Endothelial cell of umbilical vein (primary cell): ENCODE measurements around the gene UBASH3A. TPM values are rescaled to one million over a fixed set of nuclear protein-coding genes. Genes with fewer than 3 reads are reported as not detected.

Experiments used
- BruUV-seq: library from RNA; stranded (reverse); fragments of 400-500 nt; replicated peaks from 2 replicates; lab custom pipeline; 2021; lab: Mats Ljungman, UMichigan
- CTCF ChIA-PET: fragments of 300-600, 350-600 bp; sonication (Branson Sonifier 250); formaldehyde crosslinking; loops from one replicate; lab custom pipeline; 2021; ENCODE audit warnings: antibody characterized with exemption, inconsistent platforms; lab: Charles Lee
- POLR2A ChIA-PET: fragments of 300-600, 350-600 bp; sonication (Branson Sonifier 250); formaldehyde crosslinking; loops from one replicate; lab custom pipeline; 2021; ENCODE audit warnings: antibody characterized with exemption, inconsistent platforms; lab: Charles Lee
- DNase-seq: peaks from one replicate; pipeline ENCODE4 v3.0.0-alpha.2; 2011; ENCODE audit warnings: low read depth, low spot score
- FAIRE-seq: peaks from 2 replicates; lab custom pipeline; 2011; peaks lifted over from hg19 to GRCh38; lab: Jason Lieb, UNC
- H2AFZ ChIP-seq: 2 replicates; pipeline ENCODE4 v1.6.0; 2012; ENCODE audit warnings: low read depth, low read length, control low read depth, inconsistent platforms
- H3K27ac ChIP-seq: 2 replicates; pipeline ENCODE4 v1.5.1; 2011; ENCODE audit warnings: low read depth, mild to moderate bottlenecking, control low read depth, low read length, moderate library complexity; ENCODE audit not compliant: insufficient read depth
- H3K27me3 ChIP-seq, 2 experiments: 2 replicates each; pipeline versions ENCODE4 v1.6.0 to v1.6.1; 2011; ENCODE audit warnings: low read length in 2 of 2, mixed read lengths in 1 of 2; ENCODE audit not compliant: control insufficient read depth in 2 of 2, insufficient read depth in 2 of 2
- H3K36me3 ChIP-seq, 2 experiments: 2 replicates in 1 of 2; 3 replicates in 1 of 2; pipeline ENCODE4 v1.5.1; 2011; ENCODE audit warnings: low read length in 2 of 2, mild to moderate bottlenecking in 1 of 2, moderate library complexity in 1 of 2; ENCODE audit not compliant: control insufficient read depth in 2 of 2, insufficient read depth in 2 of 2; ENCODE audit errors: extremely low read depth in 1 of 2
- H3K4me1 ChIP-seq: 3 replicates; pipeline ENCODE4 v1.5.1; 2011; ENCODE audit warnings: mild to moderate bottlenecking, low read length; ENCODE audit not compliant: control insufficient read depth, insufficient read depth; ENCODE audit errors: extremely low read depth
- H3K4me2 ChIP-seq: 2 replicates; pipeline ENCODE4 v1.6.1; 2011; ENCODE audit warnings: low read length, control low read depth, mixed read lengths; ENCODE audit not compliant: insufficient read depth
- H3K4me3 ChIP-seq, 3 experiments: fragments of 200-600 bp in 1 of 3; sonication (generic), shearing (Covaris generic) in 1 of 3; replicated peaks in 1 of 3; 2 replicates each; pipeline ENCODE4 v1.5.1; 2011 to 2016; ENCODE audit warnings: control low read depth in 3 of 3, low read length in 3 of 3, mild to moderate bottlenecking in 2 of 3, inconsistent platforms in 1 of 3, low read depth in 1 of 3, moderate library complexity in 1 of 3; ENCODE audit not compliant: insufficient read depth in 1 of 3
- H3K79me2 ChIP-seq: 2 replicates; pipeline ENCODE4 v1.6.0; 2012; ENCODE audit warnings: low read length, inconsistent platforms; ENCODE audit not compliant: control insufficient read depth, insufficient read depth
- H3K9ac ChIP-seq: replicated peaks from 2 replicates; pipeline ENCODE3; 2011; ENCODE audit warnings: low read length, control low read depth; ENCODE audit not compliant: insufficient read depth; ENCODE audit errors: extremely low read depth
- H3K9me1 ChIP-seq: replicated peaks from 3 replicates; pipeline ENCODE4 v1.6.0; 2011; ENCODE audit warnings: mild to moderate bottlenecking, low read length; ENCODE audit not compliant: control insufficient read depth, insufficient read depth; ENCODE audit errors: extremely low read depth
- H3K9me3 ChIP-seq: replicated peaks from 2 replicates; pipeline ENCODE4 v1.5.1; 2012; ENCODE audit warnings: low read length, inconsistent platforms; ENCODE audit not compliant: control insufficient read depth, insufficient read depth
- H4K20me1 ChIP-seq: replicated peaks from 2 replicates; pipeline ENCODE3; 2011; ENCODE audit warnings: mild to moderate bottlenecking, low read length; ENCODE audit not compliant: control insufficient read depth, insufficient read depth; ENCODE audit errors: extremely low read depth
- EZH2 ChIP-seq: IDR thresholded peaks from 2 replicates; pipeline ENCODE4 v1.6.1; 2012; ENCODE audit warnings: borderline replicate concordance, low read depth, mild to moderate bottlenecking, moderate library complexity, low read length, inconsistent platforms; ENCODE audit not compliant: severe bottlenecking
- FOS ChIP-seq: IDR thresholded peaks from 2 replicates; pipeline ENCODE4 v1.6.1; 2011; ENCODE audit warnings: mild to moderate bottlenecking, low read length, moderate library complexity, borderline replicate concordance; ENCODE audit not compliant: insufficient read depth
- GATA2 ChIP-seq: IDR thresholded peaks from 2 replicates; pipeline ENCODE4 v1.7.0; 2011; ENCODE audit warnings: low read depth, mild to moderate bottlenecking, moderate library complexity, mixed read lengths, low read length; ENCODE audit not compliant: insufficient read length, insufficient read depth
- JUN ChIP-seq: IDR thresholded peaks from 2 replicates; pipeline ENCODE4 v1.6.1; 2011; ENCODE audit warnings: borderline replicate concordance, low read depth; ENCODE audit not compliant: insufficient read length, insufficient read depth
- MYC ChIP-seq: IDR thresholded peaks from one replicate; pipeline ENCODE4 v1.6.1; 2011; ENCODE audit warnings: mild to moderate bottlenecking, low read depth, low read length
- POLR2A ChIP-seq: IDR thresholded peaks from 2 replicates; pipeline ENCODE4 v1.6.1; 2012; ENCODE audit warnings: low read depth, mild to moderate bottlenecking, control low read depth, low read length
- dilution Hi-C: fragments of 300-500 bp; cut with MboI; formaldehyde crosslinking; loops from one replicate; pipeline ENCODE4 v1.15.0; 2019; ENCODE audit warnings: low sequenced_read_pairs; ENCODE audit not compliant: extremely low pct_ligation_motif_present
- intact Hi-C: fragments of 100-400 bp; cut with micrococcal nuclease; formaldehyde crosslinking; loops from one replicate; pipeline ENCODE4 v1.10.0; 2022
- polyA plus RNA-seq, 4 experiments: library from polyadenylated mRNA; depleted of rRNA in 3 of 4; stranded (reverse) in 3 of 4; unstranded in 1 of 4; fragments of >200 nt; gene quantifications; 2 replicates each; pipeline versions ENCODE4 v1.2.1 to v1.2.3, GENCODE V29; 2011 to 2012; ENCODE audit warnings: missing spikeins in 1 of 4
- total RNA-seq: library from RNA; stranded (reverse); gene quantifications from 2 replicates; pipeline ENCODE4 v1.2.3, GENCODE V29; 2021
- TF ChIP-seq, protein P1 (sequence below): IDR thresholded peaks from 2 replicates; pipeline ENCODE4 v1.6.1; 2011; ENCODE audit not compliant: insufficient read depth, insufficient read length
- TF ChIP-seq, protein P2 (sequence below), 2 donors: IDR thresholded peaks; 1 replicate in 1 of 2; 2 replicates in 1 of 2; pipeline ENCODE4 v1.5.1; 2011; ENCODE audit warnings: low read length in 2 of 2, mild to moderate bottlenecking in 2 of 2, moderate library complexity in 2 of 2, control low read depth in 1 of 2, inconsistent platforms in 1 of 2, low read depth in 1 of 2; ENCODE audit not compliant: insufficient read depth in 1 of 2; ENCODE audit errors: extremely low read depth in 1 of 2

The UBASH3A gene
- total and polyA plus RNA-seq, 2 donors (not counting 3 experiments of a cell fraction or from before 2014, with no cell fraction given) = not detected

DNA sequence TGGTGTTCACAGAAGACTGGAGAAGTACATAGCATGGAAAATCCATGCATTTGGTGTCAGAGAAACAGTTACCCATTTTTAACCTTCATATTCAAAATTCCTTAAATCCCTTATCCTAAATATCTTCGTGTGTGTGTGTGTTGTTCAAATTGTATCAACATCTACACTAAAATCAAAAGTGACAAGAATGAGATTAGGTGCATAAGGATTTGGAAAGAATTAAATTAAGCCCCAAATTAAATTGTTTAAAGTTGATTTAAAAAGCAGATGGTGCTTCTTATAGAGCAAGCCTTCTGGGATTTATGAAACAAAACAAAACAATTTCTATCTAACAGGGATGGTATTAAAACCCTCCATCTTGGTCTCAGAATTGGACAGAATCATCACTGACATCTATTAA, 87.6 kb downstream of the UBASH3A start:
- H3K27me3 ChIP-seq = peaks cover 16 to 19% of the 10 kb centered on the region in 2 experiments
- H3K9me3 ChIP-seq = no peaks in the 10 kb centered on the region
- no TSS peak for BruUV-seq
- no peak overlapping the region for H2AFZ ChIP-seq
- DNase-seq (no peak), FAIRE-seq (no peak)
- TF ChIP-seq JUN = no peak
- TF ChIP-seq GATA2 = no peak
- TF ChIP-seq, protein P1, sequence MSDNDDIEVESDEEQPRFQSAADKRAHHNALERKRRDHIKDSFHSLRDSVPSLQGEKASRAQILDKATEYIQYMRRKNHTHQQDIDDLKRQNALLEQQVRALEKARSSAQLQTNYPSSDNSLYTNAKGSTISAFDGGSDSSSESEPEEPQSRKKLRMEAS = no peak
- no peak for TF ChIP-seq FOS
- TF ChIP-seq POLR2A = no peak
- TF ChIP-seq MYC = no peak
- TF ChIP-seq, protein P2, sequence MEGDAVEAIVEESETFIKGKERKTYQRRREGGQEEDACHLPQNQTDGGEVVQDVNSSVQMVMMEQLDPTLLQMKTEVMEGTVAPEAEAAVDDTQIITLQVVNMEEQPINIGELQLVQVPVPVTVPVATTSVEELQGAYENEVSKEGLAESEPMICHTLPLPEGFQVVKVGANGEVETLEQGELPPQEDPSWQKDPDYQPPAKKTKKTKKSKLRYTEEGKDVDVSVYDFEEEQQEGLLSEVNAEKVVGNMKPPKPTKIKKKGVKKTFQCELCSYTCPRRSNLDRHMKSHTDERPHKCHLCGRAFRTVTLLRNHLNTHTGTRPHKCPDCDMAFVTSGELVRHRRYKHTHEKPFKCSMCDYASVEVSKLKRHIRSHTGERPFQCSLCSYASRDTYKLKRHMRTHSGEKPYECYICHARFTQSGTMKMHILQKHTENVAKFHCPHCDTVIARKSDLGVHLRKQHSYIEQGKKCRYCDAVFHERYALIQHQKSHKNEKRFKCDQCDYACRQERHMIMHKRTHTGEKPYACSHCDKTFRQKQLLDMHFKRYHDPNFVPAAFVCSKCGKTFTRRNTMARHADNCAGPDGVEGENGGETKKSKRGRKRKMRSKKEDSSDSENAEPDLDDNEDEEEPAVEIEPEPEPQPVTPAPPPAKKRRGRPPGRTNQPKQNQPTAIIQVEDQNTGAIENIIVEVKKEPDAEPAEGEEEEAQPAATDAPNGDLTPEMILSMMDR (IDR thresholded peaks at IDR 0.05; ENCODE audit: extremely low read depth in 1 of 2, insufficient read depth in 1 of 2, low read depth in 1 of 2, low read length in 2 of 2) = no peak
- no peak for TF ChIP-seq EZH2
- H3K4me3 ChIP-seq = no peak overlapping the region
- no peak overlapping the region for H3K27ac ChIP-seq
- H3K79me2 ChIP-seq = no peaks in the 10 kb centered on the region
- dilution Hi-C loops (no loop called here), intact Hi-C loops (no loop called here)
- H4K20me1 ChIP-seq = no peaks in the 10 kb centered on the region
- ChIA-PET CTCF (interaction anchor here (1.1 kb wide), 1 partner anchor 23 kb away, joined by 3 read pairs; no protein-coding TSS in a partner anchor), POLR2A (no interaction called here)
- no peaks in the 10 kb centered on the region for H3K9me1 ChIP-seq
- no peak overlapping the region for H3K4me2 ChIP-seq
- no peaks in the 10 kb centered on the region for H3K36me3 ChIP-seq
- peaks cover 7% of the 10 kb centered on the region for H3K4me1 ChIP-seq
- no peak overlapping the region for H3K9ac ChIP-seq
